GM12873 (cell line): Measurements from ENCODE around the gene RBM17.

Experiments used
- CTCF ChIP-seq: IDR thresholded peaks from 2 replicates; pipeline ENCODE4 v1.5.1; 2012; ENCODE audit warnings: low read depth, mild to moderate bottlenecking, moderate library complexity, low read length, control low read depth; ENCODE audit not compliant: insufficient read depth; ENCODE audit errors: missing control alignments

The RBM17 gene

GRCh38 chr10:6045878-6046772 lies 42.7 kb upstream of the RBM17 start:
- no peak for TF ChIP-seq CTCF

- no peak for TF ChIP-seq CTCF
Observed at GRCh38 chr10:6046773-6047611, 41.8 kb upstream of the RBM17 start.

- no peak for TF ChIP-seq CTCF
Observed at GRCh38 chr10:6047847-6048246, 41.0 kb upstream of the RBM17 start.

GRCh38 chr10:6048281-6049030 lies 40.4 kb upstream of the RBM17 start:
- no peak for TF ChIP-seq CTCF

- no peak for TF ChIP-seq CTCF
Observed at GRCh38 chr10:6049031-6049400, 39.8 kb upstream of the RBM17 start.

- TF ChIP-seq CTCF: peak; percentile 45
Observed at GRCh38 chr10:6050801-6051445, 37.9 kb upstream of the RBM17 start.
